Tibial nerve (tissue), 4 donors: ENCODE measurements around the gene SPATA46. TPM values are rescaled to one million over a fixed set of nuclear protein-coding genes. Genes with fewer than 3 reads are reported as not detected.

Experiments
- DNase-seq, 2 donors: peaks; one replicate each; pipeline ENCODE4 v3.0.0-alpha.2; 2019; ENCODE audit warnings: low spot score in 2 of 2
- H3K27ac ChIP-seq, 4 donors: fragments of 200-600 bp; sonication (generic) in 3 of 4; one replicate each; pipeline ENCODE4 v1.5.1; 2017 to 2019; ENCODE audit warnings: mild to moderate bottlenecking in 1 of 4
- H3K27me3 ChIP-seq, 2 donors: fragments of 200-600 bp; sonication (generic) in 1 of 2; one replicate each; pipeline versions ENCODE4 v1.5.1 to v1.6.0; 2017 to 2019
- H3K36me3 ChIP-seq, 3 donors: fragments of 200-600 bp; sonication (generic); one replicate each; pipeline ENCODE4 v1.5.1; 2018 to 2019
- H3K4me1 ChIP-seq, 4 donors: fragments of 200-600 bp; sonication (generic) in 3 of 4; one replicate each; pipeline ENCODE4 v1.5.1; 2017 to 2019
- H3K4me3 ChIP-seq, 4 donors: fragments of 200-600 bp; sonication (generic) in 3 of 4; one replicate each; pipeline ENCODE4 v1.5.1; 2017 to 2019; ENCODE audit warnings: mild to moderate bottlenecking in 1 of 4, moderate library complexity in 1 of 4
- H3K9me3 ChIP-seq, 4 donors: fragments of 200-600 bp; sonication (generic) in 3 of 4; one replicate each; pipeline ENCODE4 v1.5.1; 2017 to 2019
- CTCF ChIP-seq, 5 experiments: fragments of 200-600 bp in 3 of 5; fragments of 450-650 bp in 2 of 5; sonication (generic) in 3 of 5; IDR thresholded peaks; one replicate each; pipeline ENCODE4 v1.5.1; 2016 to 2019; ENCODE audit warnings: antibody characterized with exemption in 5 of 5, mild to moderate bottlenecking in 3 of 5, moderate library complexity in 2 of 5
- EP300 ChIP-seq, 2 donors: sonication (generic); formaldehyde crosslinking; IDR thresholded peaks; one replicate each; pipeline ENCODE4 v1.6.1; 2017; ENCODE audit warnings: antibody characterized with exemption in 2 of 2, mild to moderate bottlenecking in 1 of 2
- POLR2A ChIP-seq, 2 donors: fragments of 450-650 bp; IDR thresholded peaks; one replicate each; pipeline ENCODE4 v1.6.1; 2017; ENCODE audit warnings: antibody characterized with exemption in 2 of 2, mild to moderate bottlenecking in 2 of 2, moderate library complexity in 2 of 2
- WGBS, 2 donors: methylation state at CpG; one replicate each; pipeline ENCODE4 v1.1.5; 2018; 5-methylcytosine and 5-hydroxymethylcytosine counted together
- total RNA-seq, 4 donors: library from RNA; depleted of rRNA; stranded (reverse); fragments of >200 nt; gene quantifications; one replicate each; pipeline ENCODE4 v1.1.0, GENCODE V29; 2016

Gene SPATA46
- total RNA-seq, 4 donors from 2014 or later = not detected

GRCh38 chr1:162374406-162374805 is 2.2 kb downstream of the SPATA46 start:
- no peaks in the 10 kb centered on the region for H3K9me3 ChIP-seq
- no peak overlapping the region for H3K27ac ChIP-seq
- H3K36me3 ChIP-seq = peaks cover 0 to 7% (median 0%) of the 10 kb centered on the region in 3 donors
- peaks cover 0 to 10% (median 0%) of the 10 kb centered on the region in 4 donors for H3K4me1 ChIP-seq
- DNase-seq = no peak
- WGBS, 2 donors = 86 to 95% methylated on average over 5 to 9 of the region's 9 CpGs
- H3K4me3 ChIP-seq = no peak overlapping the region
- TF ChIP-seq POLR2A (IDR thresholded peaks at IDR 0.05) (no peak), CTCF (IDR thresholded peaks at IDR 0.05) (no peak), EP300 (IDR thresholded peaks at IDR 0.05) (no peak)
- H3K27me3 ChIP-seq = no peaks in the 10 kb centered on the region

GRCh38 chr1:162373541-162374260 is 3.0 kb downstream of the SPATA46 start:
- Histone ChIP-seq H3K27ac (no peak overlapping the region), H3K9me3 (no peaks in the 10 kb centered on the region), H3K4me1 (peaks cover 0 to 10% (median 0%) of the 10 kb centered on the region in 4 donors), H3K36me3 (peaks cover 0 to 7% (median 0%) of the 10 kb centered on the region in 3 donors), H3K27me3 (no peaks in the 10 kb centered on the region), H3K4me3 (no peak overlapping the region)
- 87 to 92% methylated on average over 8 of the region's 8 CpGs for WGBS, 2 donors
- no peak for DNase-seq
- TF ChIP-seq POLR2A (IDR thresholded peaks at IDR 0.05) (no peak), EP300 (IDR thresholded peaks at IDR 0.05) (no peak), CTCF (IDR thresholded peaks at IDR 0.05) (no peak)

- WGBS, 2 donors = 77 to 94% methylated on average over 1 of the region's 1 CpG
Observed at GRCh38 chr1:162373072-162373427, 3.6 kb downstream of the SPATA46 start.

GRCh38 chr1:162372159-162373071 is 4.2 kb downstream of the SPATA46 start:
- Histone ChIP-seq H3K9me3 (no peaks in the 10 kb centered on the region), H3K4me1 (peaks cover 0 to 10% (median 0%) of the 10 kb centered on the region in 4 donors), H3K27me3 (no peaks in the 10 kb centered on the region), H3K27ac (no peak overlapping the region), H3K36me3 (peaks cover 0 to 11% (median 0%) of the 10 kb centered on the region in 3 donors), H3K4me3 (no peak overlapping the region)
- no peak for DNase-seq
- TF ChIP-seq CTCF (IDR thresholded peaks at IDR 0.05) = no peak
- no peak for TF ChIP-seq EP300 (IDR thresholded peaks at IDR 0.05)
- TF ChIP-seq POLR2A (IDR thresholded peaks at IDR 0.05) = no peak
- WGBS, 2 donors = 50 to 62% methylated on average over 13 of the region's 13 CpGs

More at GRCh38 chr1:162373072-162373427, 3.6 kb downstream of the SPATA46 start:
- H3K27ac ChIP-seq = no peak overlapping the region
- TF ChIP-seq POLR2A (IDR thresholded peaks at IDR 0.05) (no peak), EP300 (IDR thresholded peaks at IDR 0.05) (no peak), CTCF (IDR thresholded peaks at IDR 0.05) (no peak)
- H3K36me3 ChIP-seq = peaks cover 0 to 7% (median 0%) of the 10 kb centered on the region in 3 donors
- H3K27me3 ChIP-seq = no peaks in the 10 kb centered on the region
- H3K4me3 ChIP-seq = no peak overlapping the region
- no peak for DNase-seq
- peaks cover 0 to 10% (median 0%) of the 10 kb centered on the region in 4 donors for H3K4me1 ChIP-seq
- no peaks in the 10 kb centered on the region for H3K9me3 ChIP-seq
